Activated CD4-positive, alpha-beta T cell treated with anti-CD3 and anti-CD28 coated beads, Interleukin-10, Interleukin-2, amounts not matched to agents 100 ng/mL and 50 ng/mL, durations not matched to agents 16 hours and 8 hours (primary cell): ENCODE data around the gene IFIT5.
A peak's percentile ranks its signal among the peaks of the same experiment; 100 is the strongest.
"Not testable (repeated sequence)": the region's sequence is repeated elsewhere in the genome, so short reads cannot be mapped to it uniquely, and the experiment has no call there.

Source experiments
- DNase-seq: peaks from one replicate; pipeline ENCODE4 v3.0.0-alpha.2; 2020

IFIT5 gene

GRCh38 chr10:89414146-89414878 is at the start of gene IFIT5:
TSS of gene IFIT5 (plus strand) at chr10:89414568. CDS start at chr10:89414799, 231 bp downstream.
- peak; percentile 65 for DNase-seq

GRCh38 chr10:89367529-89367928 is 46.8 kb upstream of the IFIT5 start:
- peak; percentile 26 for DNase-seq

- no peak for DNase-seq
These were observed 46.2 kb upstream of the IFIT5 start for GRCh38 chr10:89368129-89368528.

GRCh38 chr10:89369156-89370105 is 44.9 kb upstream of the IFIT5 start:
- no peak for DNase-seq

GRCh38 chr10:89371079-89371478 is 43.3 kb upstream of the IFIT5 start:
- DNase-seq, result no peak

GRCh38 chr10:89371987-89372386 is 42.4 kb upstream of the IFIT5 start:
- DNase-seq, result no peak

DNA sequence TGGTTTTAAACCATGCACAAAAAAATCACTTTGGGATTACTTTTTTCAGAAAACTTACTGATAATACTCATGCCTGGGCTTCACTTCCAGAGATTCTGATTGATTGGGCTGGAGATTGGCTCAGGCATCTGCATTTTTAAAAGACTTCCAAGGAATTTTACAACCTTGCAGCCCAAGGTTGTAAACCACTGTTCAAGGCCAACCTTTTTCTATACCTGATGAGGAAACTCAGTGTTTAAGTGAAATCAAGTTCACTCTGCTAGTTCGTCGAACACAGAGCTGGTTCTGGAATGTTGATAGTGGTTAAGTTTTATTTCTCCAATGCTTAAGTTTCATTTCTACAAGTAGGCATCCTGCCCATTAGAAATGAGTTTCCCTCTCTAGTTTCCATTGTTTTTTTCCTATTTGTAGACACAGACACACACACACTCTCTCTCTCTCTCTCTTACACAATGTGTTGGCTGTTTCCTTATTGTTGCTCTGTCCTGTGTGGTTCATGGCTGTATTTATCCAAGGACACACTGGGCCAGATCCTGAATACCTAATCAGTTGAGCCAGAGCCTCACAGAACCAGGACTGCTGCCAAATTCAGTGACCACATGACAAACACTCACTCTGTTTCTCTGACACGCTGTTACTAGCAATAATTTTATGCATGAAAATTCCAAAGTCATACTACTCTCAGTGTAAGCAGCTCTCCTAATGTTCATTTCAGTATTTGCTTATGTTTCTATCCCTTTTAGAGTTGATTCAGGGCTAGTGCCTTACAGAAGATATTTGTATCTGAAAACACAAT is 40.3 kb upstream of the IFIT5 start:
- no peak for DNase-seq

- no peak for DNase-seq
These were observed 39.6 kb upstream of the IFIT5 start for GRCh38 chr10:89374713-89375141.

- no peak for DNase-seq
These were observed 36.4 kb upstream of the IFIT5 start, which contains the start of gene IFIT1B for GRCh38 chr10:89377705-89378637. TSS of gene IFIT1B (plus strand) at chr10:89378056. CDS start at chr10:89378136, 80 bp downstream.

- DNase-seq, result no peak
These were observed 35.3 kb upstream of the IFIT5 start for GRCh38 chr10:89379103-89379502.

DNA sequence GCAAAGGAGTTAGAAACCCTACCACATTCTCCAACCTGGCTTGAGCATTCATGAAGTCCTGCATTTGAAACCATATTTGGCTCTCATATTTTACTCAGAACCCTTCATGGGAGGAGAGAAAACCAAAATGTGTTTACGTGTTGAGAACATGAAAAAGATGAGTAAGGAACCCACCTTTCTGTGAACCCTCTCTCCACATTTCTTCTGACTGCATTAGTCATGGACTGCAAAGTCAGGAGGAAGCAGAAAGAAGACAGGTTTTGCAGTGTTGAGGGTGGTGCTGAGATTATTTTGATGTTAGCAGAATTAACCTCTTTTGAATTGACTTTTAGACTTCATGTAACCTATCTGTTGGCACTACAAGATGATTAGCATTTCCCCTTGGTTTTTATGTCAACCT is 31.6 kb upstream of the IFIT5 start:
- DNase-seq, result no peak

DNA sequence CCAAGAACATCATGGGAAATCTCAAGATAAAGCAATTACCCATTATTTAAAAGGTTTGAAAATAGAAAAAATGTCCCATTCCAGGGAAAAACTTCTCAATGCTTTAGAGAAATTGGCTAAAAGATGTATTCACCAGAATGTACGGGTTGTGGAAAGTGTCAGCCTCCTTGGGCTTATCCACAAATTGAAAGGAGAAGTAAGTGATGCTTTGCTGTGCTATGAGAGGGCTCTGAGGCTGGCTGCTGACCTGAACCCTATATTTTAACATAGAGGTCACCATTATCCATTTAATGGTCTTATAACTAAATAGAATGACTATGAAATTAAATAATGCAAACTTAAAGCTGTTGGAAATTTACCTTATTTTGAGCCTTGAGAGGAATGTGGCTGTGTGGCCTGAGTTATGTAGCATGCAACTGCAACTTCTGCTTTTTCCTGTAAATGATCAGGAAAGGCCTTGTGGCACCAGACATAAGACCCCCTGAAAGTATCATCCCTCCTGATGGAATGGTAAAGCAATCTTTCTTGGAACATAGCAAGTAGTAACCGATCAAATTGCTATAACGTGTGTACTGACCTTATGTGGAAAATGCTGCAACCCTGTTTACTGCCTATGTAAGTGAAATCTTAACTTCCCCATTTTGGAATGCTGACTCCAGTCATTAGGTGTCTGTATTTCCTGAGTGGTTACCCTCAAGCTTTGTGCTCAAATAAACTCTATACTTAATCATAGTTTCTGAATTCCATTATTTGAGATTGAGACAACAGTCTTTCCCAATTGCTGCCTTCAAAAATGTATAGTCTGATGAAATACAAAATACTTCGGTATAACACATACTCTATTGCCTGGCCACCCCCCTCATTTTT is 29.7 kb upstream of the IFIT5 start:
- no peak for DNase-seq

GRCh38 chr10:89388806-89389205 is 25.6 kb upstream of the IFIT5 start:
- DNase-seq, result no peak

- peak; percentile 9 for DNase-seq
These were observed 25.1 kb upstream of the IFIT5 start for GRCh38 chr10:89389254-89389653.

GRCh38 chr10:89390476-89391225 is 23.7 kb upstream of the IFIT5 start:
- DNase-seq, result no peak

DNA sequence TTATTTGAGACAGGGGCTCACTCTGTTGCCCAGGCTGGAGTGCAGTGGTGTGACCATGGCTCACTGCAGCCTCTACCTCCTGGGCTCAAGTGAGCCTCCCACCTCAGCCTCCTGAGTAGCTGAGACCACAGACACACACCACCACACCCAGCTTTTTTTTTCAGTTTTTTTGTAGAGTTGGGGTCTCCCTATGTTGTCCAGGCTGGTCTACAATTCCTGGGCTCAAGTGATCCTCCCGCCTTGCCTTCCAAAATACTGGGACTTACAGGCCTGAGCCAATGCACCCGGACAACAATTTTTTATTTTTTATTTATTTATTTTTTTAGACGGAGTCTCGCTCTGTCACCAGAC is 23.2 kb upstream of the IFIT5 start:
- not testable (repeated sequence) for DNase-seq

GRCh38 chr10:89391907-89392756 is 22.2 kb upstream of the IFIT5 start, which contains the start of gene IFIT1:
TSS of gene IFIT1 (plus strand) at chr10:89392623. CDS start at chr10:89392713, 90 bp downstream.
- peak; percentile 60 for DNase-seq

DNA sequence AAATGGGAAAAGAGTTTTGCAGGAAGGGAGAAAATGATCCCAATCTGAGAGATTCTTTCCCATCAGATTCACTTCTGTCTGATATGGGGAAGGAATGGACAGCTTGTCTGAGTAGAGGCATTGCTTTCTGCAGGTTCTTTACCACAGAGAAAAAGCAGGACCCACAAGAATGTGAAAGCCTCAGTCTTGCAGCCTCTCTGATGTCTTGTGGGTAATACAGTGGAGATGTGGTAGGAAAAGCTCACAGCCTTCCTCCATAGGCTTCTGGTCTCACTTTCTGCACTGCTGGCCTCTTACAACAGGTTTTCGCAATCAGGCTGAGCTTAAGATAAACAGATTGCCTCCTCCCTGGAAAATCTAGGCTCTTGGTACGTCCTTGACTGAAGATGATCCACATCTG is 21.4 kb upstream of the IFIT5 start:
- DNase-seq, result no peak

DNA sequence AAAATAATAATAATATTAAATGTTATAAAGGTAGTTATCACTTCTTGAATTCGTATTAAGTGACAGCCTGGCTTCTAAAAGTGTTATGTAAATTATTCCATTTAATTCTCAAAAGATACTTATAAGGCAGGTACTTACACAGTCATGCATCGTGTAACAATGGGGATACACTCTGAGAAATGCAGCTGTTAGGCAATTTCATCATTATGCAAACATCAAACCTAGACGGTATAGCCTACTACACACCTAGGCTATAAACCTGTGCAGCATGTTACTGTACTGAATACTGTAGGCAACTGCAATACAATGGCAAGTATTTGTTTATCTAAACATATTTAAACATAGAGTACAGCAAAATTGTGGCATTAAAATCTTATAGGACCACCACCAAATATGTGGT is 20.5 kb upstream of the IFIT5 start:
- DNase-seq, result no peak
